Panc1 (cell line): ENCODE measurements around the gene PLSCR3. TPM values are rescaled to one million over a fixed set of nuclear protein-coding genes. Genes with fewer than 3 reads are reported as not detected.
A peak's percentile ranks its signal among the peaks of the same experiment; 100 is the strongest.

ENCODE experiments used
- ATAC-seq: fragments of 200-7000 bp; cut with Tn5 transposase; 2 replicates; pipeline ENCODE4 v1.9.1; 2020; ENCODE audit warnings: mild to moderate bottlenecking, moderate library complexity
- BruUV-seq: library from RNA; stranded (reverse); fragments of 400-500 nt; replicated peaks from 2 replicates; lab custom pipeline; 2021; lab: Mats Ljungman, UMichigan
- CTCF ChIA-PET: fragments of 300-600 bp; sonication (Branson Sonifier 250); formaldehyde crosslinking; loops from one replicate; lab custom pipeline; 2022; ENCODE audit warnings: antibody characterized with exemption; lab: Charles Lee
- POLR2A ChIA-PET: fragments of 300-600 bp; sonication (Branson Sonifier 250); formaldehyde crosslinking; loops from one replicate; lab custom pipeline; 2022; ENCODE audit warnings: antibody characterized with exemption; lab: Charles Lee
- DNase-seq: peaks from one replicate; pipeline ENCODE4 v3.0.0-alpha.2; 2010; ENCODE audit warnings: low read depth, low spot score
- H3K27ac ChIP-seq: 2 replicates; pipeline ENCODE4 v1.5.1; 2011; ENCODE audit warnings: mild to moderate bottlenecking, low read length, inconsistent platforms
- H3K27me3 ChIP-seq: fragments of 200-500 bp; sonication (Bioruptor generic); 2 replicates; pipeline ENCODE4 v1.6.0; 2014; ENCODE audit warnings: low read length, inconsistent platforms; ENCODE audit not compliant: control insufficient read depth, insufficient read depth
- H3K36me3 ChIP-seq: fragments of 200-500 bp; sonication (Bioruptor generic); 2 replicates; pipeline ENCODE4 v1.5.1; 2014; ENCODE audit warnings: inconsistent platforms, mild to moderate bottlenecking, low read length, moderate library complexity; ENCODE audit not compliant: control insufficient read depth, insufficient read depth
- H3K4me1 ChIP-seq: 2 replicates; pipeline ENCODE4 v1.5.1; 2011; ENCODE audit warnings: inconsistent platforms, mild to moderate bottlenecking, low read length, moderate library complexity; ENCODE audit not compliant: control insufficient read depth, insufficient read depth
- H3K4me3 ChIP-seq, 2 experiments: 2 replicates each; pipeline ENCODE4 v1.5.1; 2011 to 2012; ENCODE audit warnings: low read depth in 2 of 2, low read length in 2 of 2, mild to moderate bottlenecking in 2 of 2, inconsistent platforms in 1 of 2, moderate library complexity in 1 of 2
- H3K9me3 ChIP-seq: fragments of 200-500 bp; sonication (Bioruptor generic); 2 replicates; pipeline ENCODE4 v1.5.1; 2014; ENCODE audit warnings: low read depth, mild to moderate bottlenecking, inconsistent platforms, low read length, moderate library complexity; ENCODE audit not compliant: control insufficient read depth, insufficient read depth
- POLR2AphosphoS5 ChIP-seq: IDR thresholded peaks from 2 replicates; pipeline ENCODE4 v1.6.1; 2012; ENCODE audit warnings: mild to moderate bottlenecking, low read depth, low read length, moderate library complexity
- SIN3A ChIP-seq: IDR thresholded peaks from 2 replicates; pipeline ENCODE4 v1.6.1; 2012; ENCODE audit warnings: low read depth, mild to moderate bottlenecking, low read length, moderate library complexity, borderline replicate concordance; ENCODE audit not compliant: insufficient read depth
- TCF7L2 ChIP-seq: IDR thresholded peaks from 2 replicates; pipeline ENCODE4 v1.6.1; 2011; ENCODE audit warnings: mild to moderate bottlenecking, low read depth, low read length, inconsistent platforms
- in situ Hi-C: cut with HindIII; loops from 2 replicates; pipeline ENCODE4 v1.10.0; 2016; ENCODE audit warnings: low sequenced_read_pairs, low pct_unique_long_range_greater_than_20kb
- intact Hi-C: fragments of 100-400 bp; cut with micrococcal nuclease; formaldehyde crosslinking; loops from one replicate; pipeline ENCODE4 v1.10.0; 2022; ENCODE audit not compliant: unreplicated experiment
- total RNA-seq: library from RNA; stranded (reverse); gene quantifications from one replicate; pipeline ENCODE4 v1.2.1, GENCODE V29; 2021; ENCODE audit not compliant: unreplicated experiment
- TF ChIP-seq, protein P1 (sequence below), 2 experiments: IDR thresholded peaks; 2 replicates each; pipeline ENCODE4 v1.6.1; 2011 to 2012; ENCODE audit warnings: low read depth in 2 of 2, control low read depth in 1 of 2, low read length in 1 of 2, mild to moderate bottlenecking in 1 of 2, moderate library complexity in 1 of 2; ENCODE audit not compliant: insufficient read depth in 1 of 2
- TF ChIP-seq, protein P2 (sequence below): fragments of 450-650 bp; IDR thresholded peaks from 2 replicates; pipeline ENCODE4 v1.5.1; 2017; ENCODE audit warnings: mild to moderate bottlenecking

Gene PLSCR3
- total RNA-seq, 1 experiment from 2014 or later = 32.0 TPM

DNA sequence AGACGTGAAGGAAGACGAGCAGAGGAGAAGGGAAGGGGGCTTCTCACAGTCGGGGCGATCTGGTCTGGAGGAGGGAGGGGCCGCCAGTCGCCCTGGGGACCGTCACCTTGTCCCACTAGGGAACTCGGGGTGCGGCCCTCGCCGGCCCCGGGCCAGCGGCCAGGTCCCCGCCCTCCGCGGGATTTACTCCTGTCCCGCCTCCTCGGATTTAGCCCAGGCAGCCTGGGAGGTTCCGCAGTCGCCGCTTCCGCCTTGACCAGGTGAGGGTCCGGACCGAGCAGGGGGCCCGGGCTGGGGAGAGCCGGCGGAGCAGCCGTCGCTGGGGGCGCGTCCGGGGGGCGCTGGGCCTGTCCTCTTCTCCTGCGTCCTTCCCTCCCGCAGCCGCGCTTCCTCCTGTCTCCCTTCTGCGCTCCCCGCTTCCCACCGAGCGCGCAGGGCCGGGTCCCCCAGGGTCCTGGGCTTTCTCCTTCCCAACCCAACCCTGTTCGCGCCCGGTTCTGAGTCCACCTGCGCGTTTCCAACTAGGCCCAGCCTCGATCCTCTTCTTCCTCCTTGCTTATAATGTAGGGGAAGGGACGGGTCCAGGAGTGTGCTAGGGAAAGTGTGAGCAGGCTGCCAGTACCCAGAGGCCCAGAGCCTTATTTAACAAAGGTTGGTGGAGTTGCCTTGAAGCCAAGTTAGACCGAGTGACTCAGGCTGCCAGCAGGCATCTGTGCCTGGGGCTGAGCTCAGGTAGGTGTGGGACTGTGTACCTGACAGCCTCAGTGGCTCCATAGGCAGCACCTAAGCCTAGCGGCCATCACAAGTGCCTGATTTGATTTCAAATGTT lies 13.3 kb downstream of the PLSCR3 start, which contains the start of gene TNK1:
Gene TNK1 (plus strand): TSS at position 235 of the 829 bp plus-strand sequence. CDS start 1,838 bp downstream, outside the sequence.
- H3K27ac ChIP-seq = peak within 1 kb of the TSS; percentile 68
- CTCF ChIA-PET = no interaction called here
- ATAC-seq = peak; percentile 83

DNA sequence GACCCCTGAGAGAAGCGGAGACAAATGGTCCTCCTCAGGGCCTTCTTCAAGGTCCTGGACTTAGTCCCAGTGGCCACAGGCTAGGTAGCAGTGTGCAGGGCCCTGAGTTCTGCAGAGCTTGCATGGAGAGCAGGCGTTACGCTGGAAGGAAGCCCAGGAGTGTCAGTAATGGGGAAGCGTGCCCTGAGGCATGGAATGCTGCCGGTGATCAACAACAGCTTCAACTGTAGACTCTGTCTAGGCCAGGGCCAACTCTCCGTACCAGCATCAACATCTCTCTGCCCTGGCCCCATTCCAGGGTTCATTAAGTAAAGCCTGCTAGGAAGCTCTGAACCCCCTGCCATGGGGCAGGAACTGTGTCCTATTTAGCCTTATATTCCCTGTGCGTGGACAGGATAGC lies 14.0 kb downstream of the PLSCR3 start:
- POLR2A ChIA-PET = no interaction called here

More for the DNA sequence above, 13.3 kb downstream of the PLSCR3 start, which contains the start of gene TNK1:
- Histone ChIP-seq H3K9me3 (peaks cover 3% of the 10 kb centered on the region; the same call in 1 of the 2 replicates), H3K27me3 (no peaks in the 10 kb centered on the region), H3K4me3 (peak within 1 kb of the TSS; percentile 51 to 63), H3K4me1 (no peaks in the 10 kb centered on the region), H3K36me3 (peaks cover 2% of the 10 kb centered on the region; the same call in 1 of the 2 replicates)
- TF ChIP-seq, protein P1, sequence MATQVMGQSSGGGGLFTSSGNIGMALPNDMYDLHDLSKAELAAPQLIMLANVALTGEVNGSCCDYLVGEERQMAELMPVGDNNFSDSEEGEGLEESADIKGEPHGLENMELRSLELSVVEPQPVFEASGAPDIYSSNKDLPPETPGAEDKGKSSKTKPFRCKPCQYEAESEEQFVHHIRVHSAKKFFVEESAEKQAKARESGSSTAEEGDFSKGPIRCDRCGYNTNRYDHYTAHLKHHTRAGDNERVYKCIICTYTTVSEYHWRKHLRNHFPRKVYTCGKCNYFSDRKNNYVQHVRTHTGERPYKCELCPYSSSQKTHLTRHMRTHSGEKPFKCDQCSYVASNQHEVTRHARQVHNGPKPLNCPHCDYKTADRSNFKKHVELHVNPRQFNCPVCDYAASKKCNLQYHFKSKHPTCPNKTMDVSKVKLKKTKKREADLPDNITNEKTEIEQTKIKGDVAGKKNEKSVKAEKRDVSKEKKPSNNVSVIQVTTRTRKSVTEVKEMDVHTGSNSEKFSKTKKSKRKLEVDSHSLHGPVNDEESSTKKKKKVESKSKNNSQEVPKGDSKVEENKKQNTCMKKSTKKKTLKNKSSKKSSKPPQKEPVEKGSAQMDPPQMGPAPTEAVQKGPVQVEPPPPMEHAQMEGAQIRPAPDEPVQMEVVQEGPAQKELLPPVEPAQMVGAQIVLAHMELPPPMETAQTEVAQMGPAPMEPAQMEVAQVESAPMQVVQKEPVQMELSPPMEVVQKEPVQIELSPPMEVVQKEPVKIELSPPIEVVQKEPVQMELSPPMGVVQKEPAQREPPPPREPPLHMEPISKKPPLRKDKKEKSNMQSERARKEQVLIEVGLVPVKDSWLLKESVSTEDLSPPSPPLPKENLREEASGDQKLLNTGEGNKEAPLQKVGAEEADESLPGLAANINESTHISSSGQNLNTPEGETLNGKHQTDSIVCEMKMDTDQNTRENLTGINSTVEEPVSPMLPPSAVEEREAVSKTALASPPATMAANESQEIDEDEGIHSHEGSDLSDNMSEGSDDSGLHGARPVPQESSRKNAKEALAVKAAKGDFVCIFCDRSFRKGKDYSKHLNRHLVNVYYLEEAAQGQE (IDR thresholded peaks at IDR 0.05; ENCODE audit: insufficient read depth in 1 of 2, low read depth in 2 of 2, low read length in 1 of 2) = no peak
- TF ChIP-seq, protein P2, sequence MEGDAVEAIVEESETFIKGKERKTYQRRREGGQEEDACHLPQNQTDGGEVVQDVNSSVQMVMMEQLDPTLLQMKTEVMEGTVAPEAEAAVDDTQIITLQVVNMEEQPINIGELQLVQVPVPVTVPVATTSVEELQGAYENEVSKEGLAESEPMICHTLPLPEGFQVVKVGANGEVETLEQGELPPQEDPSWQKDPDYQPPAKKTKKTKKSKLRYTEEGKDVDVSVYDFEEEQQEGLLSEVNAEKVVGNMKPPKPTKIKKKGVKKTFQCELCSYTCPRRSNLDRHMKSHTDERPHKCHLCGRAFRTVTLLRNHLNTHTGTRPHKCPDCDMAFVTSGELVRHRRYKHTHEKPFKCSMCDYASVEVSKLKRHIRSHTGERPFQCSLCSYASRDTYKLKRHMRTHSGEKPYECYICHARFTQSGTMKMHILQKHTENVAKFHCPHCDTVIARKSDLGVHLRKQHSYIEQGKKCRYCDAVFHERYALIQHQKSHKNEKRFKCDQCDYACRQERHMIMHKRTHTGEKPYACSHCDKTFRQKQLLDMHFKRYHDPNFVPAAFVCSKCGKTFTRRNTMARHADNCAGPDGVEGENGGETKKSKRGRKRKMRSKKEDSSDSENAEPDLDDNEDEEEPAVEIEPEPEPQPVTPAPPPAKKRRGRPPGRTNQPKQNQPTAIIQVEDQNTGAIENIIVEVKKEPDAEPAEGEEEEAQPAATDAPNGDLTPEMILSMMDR = no peak
- TF ChIP-seq TCF7L2 (no peak), POLR2AphosphoS5 (no peak), SIN3A (no peak)
- POLR2A ChIA-PET = no interaction called here
- in situ Hi-C loops (no loop called here), intact Hi-C loops (no loop called here)
- no TSS peak for BruUV-seq
- DNase-seq = no peak

More for the DNA sequence above, 14.0 kb downstream of the PLSCR3 start:
- CTCF ChIA-PET = no interaction called here
- intact Hi-C loops (no loop called here), in situ Hi-C loops (no loop called here)
- BruUV-seq = no TSS peak
- ATAC-seq = 0 out of 2 replicates have a peak, but pooled peaks have one; percentile 28
- no peak for DNase-seq
- Histone ChIP-seq H3K27ac (peak overlapping the region; percentile 68), H3K4me1 (no peaks in the 10 kb centered on the region), H3K27me3 (no peaks in the 10 kb centered on the region), H3K4me3 (peak overlapping the region; percentile 51 to 63), H3K9me3 (peaks cover 3% of the 10 kb centered on the region; the same call in 1 of the 2 replicates), H3K36me3 (peaks cover 2% of the 10 kb centered on the region; the same call in 1 of the 2 replicates)
- TF ChIP-seq, protein P1 (IDR thresholded peaks at IDR 0.05; ENCODE audit: insufficient read depth in 1 of 2, low read depth in 2 of 2, low read length in 1 of 2) = no peak
- TF ChIP-seq POLR2AphosphoS5 = no peak
- no peak for TF ChIP-seq SIN3A
- TF ChIP-seq, protein P2 = no peak
- no peak for TF ChIP-seq TCF7L2
